Endothelial cell of umbilical vein (primary cell): ENCODE data around the gene ADAP2. TPM values are rescaled to one million over a fixed set of nuclear protein-coding genes. Genes with fewer than 3 reads are reported as not detected.
"Not testable (repeated sequence)": the region's sequence is repeated elsewhere in the genome, so short reads cannot be mapped to it uniquely, and the experiment has no call there.

ENCODE experiments used
- BruUV-seq: library from RNA; stranded (reverse); fragments of 400-500 nt; replicated peaks from 2 replicates; lab custom pipeline; 2021; lab: Mats Ljungman, UMichigan
- CTCF ChIA-PET: fragments of 300-600, 350-600 bp; sonication (Branson Sonifier 250); formaldehyde crosslinking; loops from one replicate; lab custom pipeline; 2021; ENCODE audit warnings: antibody characterized with exemption, inconsistent platforms; lab: Charles Lee
- POLR2A ChIA-PET: fragments of 300-600, 350-600 bp; sonication (Branson Sonifier 250); formaldehyde crosslinking; loops from one replicate; lab custom pipeline; 2021; ENCODE audit warnings: antibody characterized with exemption, inconsistent platforms; lab: Charles Lee
- DNase-seq: peaks from one replicate; pipeline ENCODE4 v3.0.0-alpha.2; 2011; ENCODE audit warnings: low read depth, low spot score
- FAIRE-seq: peaks from 2 replicates; lab custom pipeline; 2011; peaks lifted over from hg19 to GRCh38; lab: Jason Lieb, UNC
- H2AFZ ChIP-seq: 2 replicates; pipeline ENCODE4 v1.6.0; 2012; ENCODE audit warnings: low read depth, low read length, control low read depth, inconsistent platforms
- H3K27ac ChIP-seq: 2 replicates; pipeline ENCODE4 v1.5.1; 2011; ENCODE audit warnings: low read depth, mild to moderate bottlenecking, control low read depth, low read length, moderate library complexity; ENCODE audit not compliant: insufficient read depth
- H3K27me3 ChIP-seq, 2 experiments: 2 replicates each; pipeline versions ENCODE4 v1.6.0 to v1.6.1; 2011; ENCODE audit warnings: low read length in 2 of 2, mixed read lengths in 1 of 2; ENCODE audit not compliant: control insufficient read depth in 2 of 2, insufficient read depth in 2 of 2
- H3K36me3 ChIP-seq, 2 experiments: 2 replicates in 1 of 2; 3 replicates in 1 of 2; pipeline ENCODE4 v1.5.1; 2011; ENCODE audit warnings: low read length in 2 of 2, mild to moderate bottlenecking in 1 of 2, moderate library complexity in 1 of 2; ENCODE audit not compliant: control insufficient read depth in 2 of 2, insufficient read depth in 2 of 2; ENCODE audit errors: extremely low read depth in 1 of 2
- H3K4me1 ChIP-seq: 3 replicates; pipeline ENCODE4 v1.5.1; 2011; ENCODE audit warnings: mild to moderate bottlenecking, low read length; ENCODE audit not compliant: control insufficient read depth, insufficient read depth; ENCODE audit errors: extremely low read depth
- H3K4me2 ChIP-seq: 2 replicates; pipeline ENCODE4 v1.6.1; 2011; ENCODE audit warnings: low read length, control low read depth, mixed read lengths; ENCODE audit not compliant: insufficient read depth
- H3K4me3 ChIP-seq, 3 experiments: fragments of 200-600 bp in 1 of 3; sonication (generic), shearing (Covaris generic) in 1 of 3; replicated peaks in 1 of 3; 2 replicates each; pipeline ENCODE4 v1.5.1; 2011 to 2016; ENCODE audit warnings: control low read depth in 3 of 3, low read length in 3 of 3, mild to moderate bottlenecking in 2 of 3, inconsistent platforms in 1 of 3, low read depth in 1 of 3, moderate library complexity in 1 of 3; ENCODE audit not compliant: insufficient read depth in 1 of 3
- H3K79me2 ChIP-seq: 2 replicates; pipeline ENCODE4 v1.6.0; 2012; ENCODE audit warnings: low read length, inconsistent platforms; ENCODE audit not compliant: control insufficient read depth, insufficient read depth
- H3K9ac ChIP-seq: replicated peaks from 2 replicates; pipeline ENCODE3; 2011; ENCODE audit warnings: low read length, control low read depth; ENCODE audit not compliant: insufficient read depth; ENCODE audit errors: extremely low read depth
- H3K9me1 ChIP-seq: replicated peaks from 3 replicates; pipeline ENCODE4 v1.6.0; 2011; ENCODE audit warnings: mild to moderate bottlenecking, low read length; ENCODE audit not compliant: control insufficient read depth, insufficient read depth; ENCODE audit errors: extremely low read depth
- H3K9me3 ChIP-seq: replicated peaks from 2 replicates; pipeline ENCODE4 v1.5.1; 2012; ENCODE audit warnings: low read length, inconsistent platforms; ENCODE audit not compliant: control insufficient read depth, insufficient read depth
- H4K20me1 ChIP-seq: replicated peaks from 2 replicates; pipeline ENCODE3; 2011; ENCODE audit warnings: mild to moderate bottlenecking, low read length; ENCODE audit not compliant: control insufficient read depth, insufficient read depth; ENCODE audit errors: extremely low read depth
- JUN ChIP-seq: IDR thresholded peaks from 2 replicates; pipeline ENCODE4 v1.6.1; 2011; ENCODE audit warnings: borderline replicate concordance, low read depth; ENCODE audit not compliant: insufficient read length, insufficient read depth
- MYC ChIP-seq: IDR thresholded peaks from one replicate; pipeline ENCODE4 v1.6.1; 2011; ENCODE audit warnings: mild to moderate bottlenecking, low read depth, low read length
- POLR2AphosphoS5 ChIP-seq: IDR thresholded peaks from 2 replicates; pipeline ENCODE4 v1.6.1; 2012; ENCODE audit warnings: low read depth, mild to moderate bottlenecking, control low read depth, low read length, moderate library complexity; ENCODE audit not compliant: insufficient read depth
- dilution Hi-C: fragments of 300-500 bp; cut with MboI; formaldehyde crosslinking; loops from one replicate; pipeline ENCODE4 v1.15.0; 2019; ENCODE audit warnings: low sequenced_read_pairs; ENCODE audit not compliant: extremely low pct_ligation_motif_present
- intact Hi-C: fragments of 100-400 bp; cut with micrococcal nuclease; formaldehyde crosslinking; loops from one replicate; pipeline ENCODE4 v1.10.0; 2022
- polyA plus RNA-seq, 4 experiments: library from polyadenylated mRNA; depleted of rRNA in 3 of 4; stranded (reverse) in 3 of 4; unstranded in 1 of 4; fragments of >200 nt; gene quantifications; 2 replicates each; pipeline versions ENCODE4 v1.2.1 to v1.2.3, GENCODE V29; 2011 to 2012; ENCODE audit warnings: missing spikeins in 1 of 4
- total RNA-seq: library from RNA; stranded (reverse); gene quantifications from 2 replicates; pipeline ENCODE4 v1.2.3, GENCODE V29; 2021
- TF ChIP-seq, protein P1 (sequence below): IDR thresholded peaks from 2 replicates; pipeline ENCODE4 v1.6.1; 2011; ENCODE audit not compliant: insufficient read depth, insufficient read length

ADAP2 gene
- total and polyA plus RNA-seq, 2 donors (not counting 3 experiments of a cell fraction or from before 2014, with no cell fraction given), result 0.28 to 1.0 TPM

DNA sequence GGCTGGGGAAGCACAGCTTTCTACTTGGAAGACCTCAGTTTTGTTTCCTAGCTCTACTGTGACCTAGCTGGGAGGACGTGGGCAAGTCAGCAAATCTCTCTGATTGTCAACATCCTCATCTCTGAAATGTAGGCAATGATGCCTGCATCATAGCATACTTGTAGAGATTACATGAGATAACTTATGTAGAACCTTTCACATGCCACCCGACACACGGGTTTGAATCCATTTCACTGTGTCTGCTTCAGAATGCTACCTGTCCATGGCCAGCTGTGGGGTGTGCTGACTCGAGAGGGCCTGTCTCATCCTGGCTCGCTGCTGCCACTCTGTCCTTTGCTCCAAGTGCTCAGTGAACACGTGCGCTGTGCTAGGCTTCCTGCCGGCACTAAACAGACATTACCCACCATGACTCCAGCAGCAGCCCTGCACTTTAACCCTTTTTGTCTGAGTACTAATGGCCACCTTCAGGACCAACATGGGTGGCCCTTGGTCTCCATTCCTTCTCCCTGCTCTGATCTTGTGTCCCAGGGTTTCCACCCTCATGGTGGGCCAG lies 7.4 kb downstream of the ADAP2 start:
- no peaks in the 10 kb centered on the region for H3K79me2 ChIP-seq
- ChIA-PET CTCF (no interaction called here), POLR2A (no interaction called here)
- no peak overlapping the region for H3K4me2 ChIP-seq
- no peak overlapping the region for H2AFZ ChIP-seq
- TF ChIP-seq MYC, result no peak
- TF ChIP-seq, protein P1, sequence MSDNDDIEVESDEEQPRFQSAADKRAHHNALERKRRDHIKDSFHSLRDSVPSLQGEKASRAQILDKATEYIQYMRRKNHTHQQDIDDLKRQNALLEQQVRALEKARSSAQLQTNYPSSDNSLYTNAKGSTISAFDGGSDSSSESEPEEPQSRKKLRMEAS, result no peak
- no peak for TF ChIP-seq JUN
- TF ChIP-seq POLR2AphosphoS5, result no peak
- no peaks in the 10 kb centered on the region for H3K36me3 ChIP-seq
- FAIRE-seq, result no peak
- H4K20me1 ChIP-seq, result no peaks in the 10 kb centered on the region
- no peaks in the 10 kb centered on the region for H3K4me1 ChIP-seq
- no peaks in the 10 kb centered on the region for H3K9me3 ChIP-seq
- intact Hi-C loops, result no loop called here
- H3K9ac ChIP-seq, result no peak overlapping the region
- DNase-seq, result no peak
- no peak overlapping the region for H3K27ac ChIP-seq
- H3K9me1 ChIP-seq, result no peaks in the 10 kb centered on the region
- peaks cover 8 to 10% of the 10 kb centered on the region in 2 experiments for H3K27me3 ChIP-seq
- dilution Hi-C loops, result no loop called here
- no TSS peak for BruUV-seq
- no peak overlapping the region for H3K4me3 ChIP-seq

DNA sequence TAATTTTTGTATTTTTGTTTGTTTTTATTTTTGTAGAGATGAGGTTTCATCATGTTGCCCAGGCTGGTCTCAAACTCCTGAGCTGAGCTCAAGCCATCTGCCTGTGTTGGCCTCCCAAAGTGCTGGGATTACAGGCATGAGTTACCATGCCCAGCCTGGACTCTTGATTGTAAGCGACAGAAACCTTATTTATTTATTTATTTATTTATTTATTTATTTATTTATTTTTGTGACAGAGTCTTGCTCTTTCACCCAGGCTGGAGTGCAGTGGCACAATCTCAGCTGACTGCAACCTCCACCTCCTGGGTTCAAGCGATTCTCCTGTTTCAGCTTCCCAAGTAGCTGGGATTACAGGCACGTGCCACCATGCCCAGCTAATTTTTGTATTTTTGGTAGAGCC lies 8.1 kb downstream of the ADAP2 start:
- H3K79me2 ChIP-seq, H3K4me3 ChIP-seq, POLR2A ChIA-PET, H3K9me3 ChIP-seq, H3K4me1 ChIP-seq, H3K27me3 ChIP-seq, H3K36me3 ChIP-seq, H4K20me1 ChIP-seq, dilution Hi-C loops, H3K27ac ChIP-seq, H3K9ac ChIP-seq, FAIRE-seq, H2AFZ ChIP-seq, CTCF ChIA-PET, H3K9me1 ChIP-seq, intact Hi-C loops, BruUV-seq, DNase-seq, H3K4me2 ChIP-seq: not testable (repeated sequence)
